Kasumi-1 (cell line): Measurements from ENCODE around the gene GRM1.

Experiments
- DNase-seq, 2 experiments: peaks; one replicate each; lab custom pipeline; 2025; lab: John Stamatoyannopoulos, UW

Gene GRM1

GRCh38 chr6:146381486-146381885 is 352.6 kb downstream of the GRM1 start:
- no peak for DNase-seq

- DNase-seq: no peak
Measured at GRCh38 chr6:146388736-146389364, 360.0 kb downstream of the GRM1 start.

DNA sequence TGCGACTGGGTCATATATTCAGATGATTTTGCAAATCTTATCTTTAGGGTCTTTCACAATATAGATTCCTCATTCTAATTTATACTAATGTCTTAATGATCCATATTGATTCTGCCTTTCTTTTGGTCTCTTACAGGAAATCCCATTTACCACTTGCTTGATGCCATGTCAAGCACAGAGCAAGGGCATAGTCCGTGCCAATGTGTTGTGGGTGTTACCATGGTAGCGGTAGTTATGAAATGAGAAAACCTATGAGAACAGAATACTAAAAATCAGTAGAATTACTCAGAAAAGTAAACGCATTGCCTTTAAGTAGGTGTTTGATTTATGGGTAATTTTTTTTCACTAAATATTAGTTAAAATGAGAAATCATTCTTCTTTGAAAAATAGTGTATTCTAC is 360.9 kb downstream of the GRM1 start:
- no peak for DNase-seq

DNA sequence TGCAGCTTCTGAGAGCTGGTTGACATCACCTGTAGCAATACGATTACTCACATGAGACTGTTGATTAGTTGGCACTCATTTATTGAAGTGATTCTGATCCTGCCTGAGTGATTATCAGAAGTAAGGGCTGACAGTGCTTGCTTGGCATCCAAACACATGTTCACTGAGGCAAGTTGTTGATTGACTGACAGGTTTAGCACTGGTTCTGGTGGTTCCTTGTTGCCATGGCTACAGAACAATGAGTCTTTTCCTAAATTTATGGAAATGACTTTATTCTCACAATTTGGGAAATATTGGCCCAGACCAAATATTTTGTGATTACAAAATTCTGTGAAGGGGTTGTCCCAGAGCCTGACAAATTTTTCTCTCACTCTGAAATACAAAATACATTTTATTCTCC is 368.8 kb downstream of the GRM1 start:
- no peak for DNase-seq

DNA sequence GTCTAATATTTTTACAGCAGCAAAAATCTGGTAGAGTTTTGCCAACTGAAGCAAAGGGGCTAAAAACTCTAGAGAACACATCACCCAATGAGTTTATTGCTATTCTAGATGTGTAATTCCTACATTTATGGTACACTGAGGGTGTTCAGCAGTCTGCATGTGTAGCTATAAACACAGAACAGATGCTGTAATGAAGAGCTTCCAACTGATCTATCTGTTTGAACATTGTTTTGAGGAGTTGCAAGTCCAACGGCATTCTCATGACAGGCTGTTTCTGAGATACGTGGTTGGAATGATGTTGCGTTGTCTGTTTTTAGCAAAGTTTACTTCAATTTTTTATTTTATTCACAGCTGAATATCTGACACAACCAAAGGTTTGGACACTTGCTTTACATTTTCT is 373.6 kb downstream of the GRM1 start:
- no peak for DNase-seq

- DNase-seq: no peak
Measured at GRCh38 chr6:146408583-146408982, 379.7 kb downstream of the GRM1 start.

GRCh38 chr6:146410851-146411595 is 382.2 kb downstream of the GRM1 start:
- no peak for DNase-seq

DNA sequence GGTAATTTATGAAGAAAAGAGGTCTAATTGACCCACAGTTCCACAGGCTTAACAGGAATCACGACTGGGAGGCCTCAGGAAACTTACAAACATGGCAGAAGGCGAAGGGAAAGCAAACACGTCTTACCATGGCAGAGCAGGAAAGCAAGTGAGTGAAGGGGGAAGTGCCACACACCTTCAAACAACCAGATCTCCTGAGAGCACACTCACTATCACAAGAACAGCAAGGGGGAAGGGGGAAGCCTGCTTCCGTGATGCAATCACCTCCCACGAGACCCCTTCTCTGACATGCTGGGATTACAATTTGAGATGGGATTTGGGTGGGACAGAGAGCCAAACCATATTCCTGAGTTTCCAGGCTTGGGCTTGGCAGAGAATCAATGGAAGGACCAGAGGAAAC is 390.7 kb downstream of the GRM1 start:
- DNase-seq: no peak

GRCh38 chr6:146420255-146420654 is 391.4 kb downstream of the GRM1 start:
- no peak for DNase-seq

DNA sequence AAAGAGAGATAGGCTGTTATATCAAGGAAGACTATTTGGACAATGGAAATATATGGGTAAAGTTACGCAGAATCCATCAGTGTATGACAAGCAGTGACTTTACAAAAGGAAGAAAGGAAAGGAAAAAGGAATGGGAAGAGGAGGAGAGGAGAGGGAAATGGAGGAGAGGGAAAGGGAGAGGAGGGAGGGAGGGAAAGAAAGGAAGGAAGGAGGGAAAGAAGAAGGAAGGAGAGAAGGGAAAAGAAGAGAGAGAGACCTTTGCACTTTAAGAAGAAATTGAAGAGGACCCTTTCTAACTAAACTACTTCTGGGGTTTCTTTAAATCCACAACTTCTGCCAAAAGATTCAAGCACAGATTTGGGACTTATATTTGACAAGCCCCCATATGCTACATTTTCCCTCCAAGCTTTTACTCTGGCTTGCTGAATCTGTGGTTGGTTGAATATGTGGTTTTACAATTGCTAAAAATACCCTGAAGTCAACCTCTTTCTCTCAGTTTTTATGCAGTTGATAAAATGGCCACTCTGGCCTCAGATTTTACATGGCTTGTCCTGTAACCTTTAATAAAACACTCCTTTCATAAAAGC is 394.0 kb downstream of the GRM1 start:
- DNase-seq: peak; percentile 22 to 34

GRCh38 chr6:146423452-146423851 is 394.6 kb downstream of the GRM1 start:
- peak; percentile 80 to 82 for DNase-seq

DNA sequence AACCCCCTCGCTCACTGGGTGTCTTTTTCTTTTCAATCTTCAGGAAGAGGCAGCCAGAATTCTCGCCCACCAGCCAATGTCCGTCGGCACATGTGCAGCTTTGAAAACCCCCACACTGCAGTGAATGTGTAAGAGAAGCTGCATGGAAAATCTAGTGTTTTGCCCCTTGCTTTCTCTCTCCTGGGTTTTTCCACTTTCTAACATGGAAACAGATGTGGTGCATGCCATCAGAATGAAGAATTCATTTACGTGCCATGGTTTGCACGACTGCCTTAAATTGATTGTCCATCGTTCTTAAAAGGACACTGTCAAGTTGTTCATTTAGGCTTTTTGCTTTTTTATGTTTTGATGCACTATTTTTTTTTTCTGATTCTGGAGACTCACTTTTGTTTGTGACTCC is 397.7 kb downstream of the GRM1 start:
- no peak for DNase-seq

DNA sequence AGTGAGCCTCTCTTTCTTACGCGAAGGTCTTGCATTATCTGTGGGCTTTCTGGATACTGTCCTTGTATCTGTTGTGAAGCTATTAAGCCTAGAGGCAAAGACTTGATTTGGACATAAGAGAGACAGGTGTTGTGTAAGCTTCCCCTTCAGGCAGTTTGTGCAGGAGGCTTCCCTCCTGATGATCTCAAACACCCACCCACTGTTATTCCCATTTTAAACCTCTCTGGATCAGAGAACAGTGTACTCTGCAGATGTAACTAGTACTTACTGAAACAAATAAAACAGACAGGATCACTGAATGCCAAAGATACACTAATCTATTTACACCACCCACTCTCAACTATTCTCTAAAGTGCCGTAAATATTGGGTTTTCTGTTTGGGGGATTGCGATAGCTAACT is 401.0 kb downstream of the GRM1 start:
- no peak for DNase-seq

- DNase-seq: no peak
Measured at GRCh38 chr6:146433881-146434731, 405.2 kb downstream of the GRM1 start.

DNA sequence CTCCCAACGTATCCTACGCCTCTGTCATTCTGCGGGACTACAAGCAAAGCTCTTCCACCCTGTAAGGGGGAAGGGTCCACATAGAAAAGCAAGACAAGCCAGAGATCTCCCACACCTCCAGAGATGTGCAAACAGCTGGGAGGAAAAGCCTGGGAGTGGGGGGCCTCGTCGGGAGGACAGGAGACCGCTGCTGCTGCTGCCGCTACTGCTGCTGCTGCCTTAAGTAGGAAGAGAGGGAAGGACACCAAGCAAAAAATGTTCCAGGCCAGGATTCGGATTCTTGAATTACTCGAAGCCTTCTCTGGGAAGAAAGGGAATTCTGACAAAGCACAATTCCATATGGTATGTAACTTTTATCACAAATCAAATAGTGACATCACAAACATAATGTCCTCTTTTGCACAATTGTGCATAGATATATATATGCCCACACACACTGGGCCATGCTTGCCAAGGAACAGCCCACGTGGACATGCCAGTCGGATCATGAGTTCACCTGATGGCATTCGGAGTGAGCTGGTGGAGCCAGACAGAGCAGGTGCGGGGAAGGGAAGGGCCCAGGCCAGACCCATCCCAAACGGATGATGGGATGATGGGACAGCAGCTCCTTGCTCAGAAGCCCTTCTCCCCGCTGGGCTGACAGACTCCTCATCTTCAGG is 406.0 kb downstream of the GRM1 start:
- no peak for DNase-seq

- no peak for DNase-seq
Measured at GRCh38 chr6:146441907-146442306, 413.0 kb downstream of the GRM1 start.

DNA sequence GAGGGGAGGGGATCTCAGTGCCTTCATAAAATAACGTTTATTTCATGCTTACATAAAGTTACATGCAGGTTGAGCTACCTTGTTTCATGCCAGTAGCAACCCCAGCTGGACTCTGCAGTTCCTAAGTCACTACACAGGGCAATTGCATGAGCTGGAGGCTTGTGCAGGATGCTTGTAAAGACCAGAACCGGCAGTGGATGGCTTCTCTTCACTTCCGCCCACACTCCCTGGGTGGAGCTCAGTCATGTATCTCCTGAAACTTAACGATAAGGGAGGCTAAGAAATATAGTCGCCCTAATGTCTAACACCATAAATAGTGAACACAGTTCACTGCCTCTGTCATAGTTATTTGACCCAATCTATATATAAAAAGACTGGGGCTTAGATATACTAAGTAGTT is 415.3 kb downstream of the GRM1 start:
- no peak for DNase-seq

- no peak for DNase-seq
Measured at GRCh38 chr6:146445233-146445632, 416.4 kb downstream of the GRM1 start.

DNA sequence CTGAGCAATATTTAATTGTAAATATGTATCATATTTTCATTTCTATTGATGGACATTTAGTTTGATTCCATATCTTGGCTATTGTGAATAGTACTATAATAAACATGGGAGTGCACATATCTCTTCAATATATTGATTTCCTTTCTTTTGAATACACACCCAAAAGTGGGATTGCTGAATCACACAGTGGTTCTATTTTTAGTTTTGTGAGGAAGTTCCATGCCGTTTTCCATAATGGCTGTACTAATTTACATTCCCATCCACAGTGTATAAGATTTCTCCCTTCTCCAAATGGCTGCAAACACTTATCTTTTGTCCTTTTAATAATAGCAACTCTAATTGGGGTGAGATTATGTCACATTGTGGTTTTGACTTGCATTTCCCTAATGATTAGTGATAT is 428.0 kb downstream of the GRM1 start:
- DNase-seq: no peak

DNA sequence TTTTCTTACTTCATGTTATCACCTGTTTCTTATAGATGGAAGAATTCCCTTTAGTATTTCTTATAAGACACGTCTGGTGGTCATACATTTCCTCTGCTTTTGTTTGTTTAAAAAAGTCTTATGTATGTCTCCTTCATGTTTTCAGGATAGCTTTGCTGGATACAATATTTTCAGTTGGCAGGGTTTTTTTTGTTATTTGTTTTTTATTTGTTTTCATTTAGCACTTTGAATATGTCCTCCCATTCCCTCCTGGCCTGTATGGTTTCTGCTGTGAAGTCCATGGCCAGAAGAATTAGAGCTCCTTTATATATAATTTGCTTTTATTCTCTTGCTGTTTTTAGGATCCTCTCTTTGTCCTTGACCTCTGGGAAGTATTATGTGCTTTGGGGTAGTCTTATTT is 432.1 kb downstream of the GRM1 start:
- DNase-seq: no peak

DNA sequence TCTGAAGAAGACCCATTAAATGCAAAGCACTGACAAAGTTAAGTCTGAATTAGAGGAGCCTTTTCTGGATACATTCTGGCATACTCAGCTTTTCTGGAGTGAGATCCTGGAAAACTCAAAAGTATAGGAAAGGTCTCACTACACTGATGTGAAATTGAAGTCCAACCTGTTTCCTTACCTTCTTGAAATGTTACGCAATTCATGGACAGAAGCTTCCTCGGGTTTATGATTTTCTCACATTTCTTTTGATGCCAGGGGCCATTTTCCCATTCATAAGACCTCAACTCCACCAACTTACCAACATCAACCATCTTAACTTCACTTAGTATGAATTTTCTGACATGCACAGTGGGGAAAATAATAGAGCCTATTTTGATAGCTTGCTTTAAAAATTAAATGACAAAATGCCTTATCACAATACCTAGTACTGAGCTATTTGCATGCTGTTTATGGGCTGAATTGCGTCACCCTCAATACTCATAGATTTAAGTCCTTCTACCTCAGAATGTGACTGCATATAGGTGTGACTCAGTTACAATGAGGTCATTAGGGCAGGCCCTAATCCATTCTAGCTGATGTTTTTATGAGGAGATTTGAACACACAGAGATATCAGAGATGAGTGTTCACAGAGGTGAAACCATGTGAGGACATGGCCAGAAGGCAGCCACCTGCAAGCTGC is 441.4 kb downstream of the GRM1 start:
- no peak for DNase-seq
